NCI-H526 (cell line): ENCODE results near the gene BAHCC1.
A peak's percentile ranks its signal among the peaks of the same experiment; 100 is the strongest.

ENCODE experiments used
- DNase-seq, 2 experiments: peaks; one replicate each; lab custom pipeline; 2025; lab: John Stamatoyannopoulos, UW

Gene BAHCC1

GRCh38 chr17:81367171-81367570 lies 28.1 kb upstream of the BAHCC1 start:
- no peak for DNase-seq

DNA sequence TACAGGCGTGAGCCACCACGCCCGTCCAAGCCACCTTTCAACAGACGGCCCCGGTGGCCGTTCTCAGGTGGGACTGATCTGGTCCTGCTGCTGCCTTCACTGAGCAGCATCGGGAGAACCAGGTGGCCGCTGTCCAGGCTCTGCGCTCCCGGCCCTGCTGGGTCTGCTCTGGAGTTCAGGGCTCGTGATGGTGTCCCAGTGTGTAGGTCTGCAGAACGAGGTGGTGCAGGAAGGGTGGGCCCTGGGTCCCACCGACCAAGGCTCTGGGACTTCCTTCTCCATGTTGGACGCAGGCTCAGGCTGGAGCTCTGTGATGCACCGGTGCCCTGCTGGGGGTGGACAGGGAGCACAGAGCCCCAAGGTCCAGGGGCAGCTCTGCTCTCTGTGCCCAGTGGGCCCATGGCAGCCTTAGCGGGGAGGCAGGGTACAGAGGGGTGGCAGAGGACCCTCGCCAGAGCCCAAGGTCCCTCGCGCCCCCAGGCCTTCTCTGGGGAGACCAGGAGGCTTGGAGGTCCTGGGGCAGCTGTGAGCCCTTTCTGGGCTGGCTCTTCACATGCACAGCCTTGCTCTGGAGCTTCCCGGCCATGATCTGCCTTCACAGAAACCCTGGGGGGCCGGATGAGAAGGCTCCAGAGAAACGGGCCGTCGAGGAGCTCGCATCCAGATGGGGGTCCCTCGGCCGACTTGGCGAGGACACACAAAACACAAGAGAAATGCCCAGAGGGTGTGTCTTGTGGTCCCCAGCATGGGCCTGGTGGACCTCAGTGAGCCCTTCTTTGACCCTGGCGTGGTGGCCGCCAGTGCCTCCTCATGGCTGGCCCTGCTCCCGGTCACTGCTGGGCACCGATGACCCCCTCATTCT lies 26.9 kb upstream of the BAHCC1 start:
- DNase-seq, result no peak

DNA sequence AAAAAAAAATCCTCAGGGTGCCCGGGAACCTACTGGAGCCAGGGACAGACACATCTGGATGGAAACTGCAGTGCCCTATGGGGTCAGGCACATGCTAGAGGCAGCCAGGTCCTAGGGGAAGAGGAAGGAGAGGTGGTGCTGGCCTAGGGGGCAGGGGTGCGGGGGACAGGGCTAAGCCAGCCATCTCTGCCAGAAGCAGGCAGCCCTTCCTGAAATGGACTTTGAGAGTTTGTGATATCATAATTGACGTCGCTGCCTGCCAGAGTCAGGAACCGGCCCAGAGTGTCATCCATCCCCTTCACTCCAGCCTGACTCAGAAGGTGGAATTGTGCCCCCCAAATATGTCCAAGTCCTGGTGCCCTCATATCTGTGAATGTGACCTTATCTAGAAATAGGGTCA lies 25.0 kb upstream of the BAHCC1 start:
- DNase-seq, result no peak

GRCh38 chr17:81371910-81372760 lies 23.1 kb upstream of the BAHCC1 start:
- DNase-seq, result no peak

- DNase-seq, result no peak
Measured at GRCh38 chr17:81373536-81374160, 21.6 kb upstream of the BAHCC1 start.

DNA sequence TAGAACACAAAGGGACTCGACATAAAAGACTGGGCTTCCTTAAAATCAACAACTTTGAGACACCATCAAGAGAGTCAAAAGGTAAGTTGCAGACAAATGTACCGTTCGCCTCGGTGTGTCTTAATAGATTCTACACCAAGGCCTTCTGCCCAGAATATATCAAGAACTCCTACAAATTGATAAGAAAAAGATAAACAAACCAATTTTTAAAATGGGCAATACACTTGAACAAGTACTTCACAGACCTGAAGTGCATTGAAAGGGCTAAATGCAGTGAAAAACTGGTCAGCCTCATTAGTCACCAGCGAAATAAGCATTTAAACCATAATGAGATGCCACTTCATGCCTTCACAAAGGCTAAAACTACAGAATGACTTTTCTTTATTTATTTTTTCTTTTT lies 20.4 kb upstream of the BAHCC1 start:
- no peak for DNase-seq

- no peak for DNase-seq
Measured at GRCh38 chr17:81376946-81377714, 18.1 kb upstream of the BAHCC1 start.

DNA sequence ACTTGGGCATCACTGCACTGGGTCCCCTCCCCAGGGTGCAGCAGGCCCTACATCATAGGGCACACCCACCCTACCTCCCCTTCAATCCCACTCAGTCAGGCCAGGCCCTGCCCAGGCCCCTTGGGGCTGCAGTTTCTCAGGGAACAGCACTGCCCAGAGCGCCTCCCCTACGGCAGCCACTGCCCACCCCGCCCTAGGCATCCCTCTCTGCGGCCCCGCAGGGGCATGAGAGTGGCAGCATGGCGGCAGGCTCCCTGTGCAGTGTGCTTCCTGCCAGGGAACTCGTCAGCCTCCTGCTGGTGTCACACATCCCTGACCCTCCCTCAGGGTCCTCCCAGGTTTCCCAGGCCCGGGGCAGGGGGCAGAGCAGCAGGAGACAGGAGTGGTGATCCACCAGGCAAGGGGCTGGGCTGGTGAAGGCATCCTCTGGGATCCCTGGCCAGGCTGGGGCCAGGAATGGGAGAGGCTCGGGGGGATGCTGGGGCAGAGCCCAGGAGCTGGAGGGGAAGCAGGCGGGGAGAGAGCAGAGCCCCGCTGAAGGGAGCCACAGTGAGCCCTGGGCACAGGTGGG lies 16.2 kb upstream of the BAHCC1 start:
- DNase-seq, result no peak

- DNase-seq, result peak in 1 of 2 experiments; percentile 69
Measured at GRCh38 chr17:81379523-81379942, 15.7 kb upstream of the BAHCC1 start.

DNA sequence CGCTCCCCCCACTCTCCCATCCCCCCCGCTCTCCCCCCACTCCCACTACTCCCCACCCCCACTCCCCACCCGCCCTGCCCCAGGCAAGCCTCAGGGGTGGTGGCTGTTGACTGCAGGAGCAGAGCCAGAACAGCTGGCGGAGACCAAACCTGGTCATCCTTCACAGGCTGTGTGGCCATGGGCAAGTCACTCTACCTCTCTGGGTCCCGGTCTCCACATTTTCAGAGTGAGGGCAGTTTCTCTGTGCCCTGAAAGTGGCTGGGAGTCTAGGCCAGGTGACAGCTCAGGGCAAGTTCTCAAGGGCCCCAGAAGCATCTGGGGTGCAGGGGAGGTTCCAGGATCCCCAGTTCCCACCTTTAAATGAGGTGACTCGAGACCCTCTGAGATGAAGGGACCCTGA lies 15.1 kb upstream of the BAHCC1 start:
- DNase-seq, result no peak

DNA sequence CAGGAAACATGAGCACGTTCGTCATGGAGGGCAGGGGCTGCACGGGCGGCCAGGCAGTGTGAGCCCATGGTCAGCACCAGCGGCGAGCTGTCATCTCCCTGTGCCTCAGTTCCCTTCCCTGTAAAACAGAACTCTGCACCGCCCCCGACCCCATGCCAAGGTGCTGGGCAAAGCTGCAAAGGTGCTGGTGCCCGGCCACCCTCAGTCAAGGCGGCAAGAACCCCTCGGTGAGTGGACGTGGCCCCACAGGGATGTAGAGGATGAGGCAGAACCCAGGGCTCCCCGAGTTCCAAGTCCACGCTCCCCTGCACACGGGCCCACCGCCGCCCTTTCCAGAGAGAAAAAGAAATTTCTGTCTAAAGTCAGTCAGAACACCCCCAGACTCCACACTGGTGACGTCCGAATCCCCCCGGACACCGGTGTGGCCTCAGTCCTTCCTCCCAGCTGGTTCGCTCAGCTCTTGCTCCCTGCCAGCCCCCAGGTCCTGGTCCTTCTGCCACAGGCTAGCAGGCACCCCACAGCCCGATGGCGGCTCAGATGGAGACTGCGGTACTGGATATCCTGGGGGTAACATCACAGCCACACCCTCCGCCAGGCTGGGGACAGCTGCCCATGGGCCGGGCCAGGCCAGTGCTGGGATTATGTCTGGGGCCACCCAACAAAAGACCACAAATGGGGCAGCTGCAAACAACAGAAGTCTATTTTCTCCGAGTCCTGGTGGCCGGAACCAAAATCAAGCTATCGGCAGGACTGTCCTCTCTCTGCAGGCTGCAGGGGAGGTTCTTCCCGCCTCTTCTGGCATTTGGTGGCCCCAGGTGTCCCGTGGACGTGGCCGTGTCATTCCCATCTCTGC lies 14.4 kb upstream of the BAHCC1 start:
- DNase-seq, result no peak

GRCh38 chr17:81381632-81382577 lies 13.4 kb upstream of the BAHCC1 start:
- no peak for DNase-seq

GRCh38 chr17:81382851-81383250 lies 12.4 kb upstream of the BAHCC1 start:
- DNase-seq, result no peak

- DNase-seq, result no peak
Measured at GRCh38 chr17:81383504-81384421, 11.5 kb upstream of the BAHCC1 start.

DNA sequence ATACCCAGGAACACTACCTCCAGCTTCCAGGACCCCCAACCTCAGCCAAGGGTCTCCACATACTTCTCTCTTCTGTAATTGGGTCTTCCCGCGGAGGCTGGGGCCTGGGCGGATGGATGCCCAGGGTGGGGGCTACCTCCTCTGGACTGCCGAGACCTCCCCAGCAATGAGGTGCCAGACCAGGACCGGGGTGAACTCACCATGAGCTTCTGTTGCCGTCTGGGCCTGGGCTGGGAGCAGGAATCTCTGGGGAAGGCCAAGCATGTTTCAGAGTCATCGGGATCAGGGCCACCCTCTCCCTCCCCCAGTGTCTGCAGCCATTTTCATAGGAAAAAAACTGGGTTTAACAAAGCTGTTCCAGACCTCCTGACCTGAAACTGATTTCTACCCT lies 10.3 kb upstream of the BAHCC1 start:
- no peak for DNase-seq

- no peak for DNase-seq
Measured at GRCh38 chr17:81385320-81386111, 9.7 kb upstream of the BAHCC1 start.

DNA sequence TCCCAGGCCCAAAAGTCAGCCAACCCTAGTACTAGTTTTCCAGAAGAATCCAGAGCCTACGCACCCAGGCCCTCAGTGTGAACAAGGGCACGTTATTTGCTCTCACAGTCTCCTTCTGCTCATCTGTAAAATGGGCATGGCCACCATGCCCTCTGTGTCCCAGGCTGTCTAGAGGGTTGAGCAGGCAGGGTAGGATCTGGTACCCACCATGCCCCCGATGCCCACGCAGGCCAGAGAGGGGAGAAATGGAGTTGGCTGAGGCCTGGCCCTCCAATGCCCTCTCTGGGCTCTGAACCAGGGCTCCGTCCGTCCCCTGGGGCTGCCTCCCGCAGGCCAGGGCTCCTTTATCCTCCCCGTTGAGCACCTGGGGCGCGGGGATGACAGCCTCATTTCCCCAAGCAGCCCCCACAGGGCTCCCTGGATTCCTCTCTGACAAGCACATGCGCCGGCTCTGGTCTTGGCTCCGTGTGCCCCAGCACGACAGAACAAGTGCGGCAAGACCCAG lies 9.1 kb upstream of the BAHCC1 start:
- no peak for DNase-seq
